HepG2 (cell line): Measurements from ENCODE around the gene KDM3B. TPM values are rescaled to one million over a fixed set of nuclear protein-coding genes. Genes with fewer than 3 reads are reported as not detected.

Source experiments
- ATAD3A ChIP-seq: sonication (generic); formaldehyde crosslinking; IDR thresholded peaks from 2 replicates; pipeline ENCODE4 v1.4.0; 2020; ENCODE audit warnings: missing genetic modification reagents
- MEIS2 ChIP-seq: sonication (generic); formaldehyde crosslinking; IDR thresholded peaks from 2 replicates; pipeline ENCODE4 v1.9.0; 2021; ENCODE audit warnings: mild to moderate bottlenecking, missing genetic modification reagents
- MXI1 ChIP-seq: IDR thresholded peaks from 3 replicates; pipeline ENCODE4 v1.6.1; 2012; ENCODE audit warnings: low read depth, low read length, inconsistent platforms, borderline replicate concordance
- NKX3-1 ChIP-seq: sonication (generic); formaldehyde crosslinking; IDR thresholded peaks from 2 replicates; pipeline ENCODE4 v1.5.0; 2020; ENCODE audit warnings: missing genetic modification reagents
- SAP130 ChIP-seq: IDR thresholded peaks from 2 replicates; pipeline ENCODE4 v1.6.1; 2016; ENCODE audit warnings: low read depth
- SKI ChIP-seq: fragments of 450-650 bp; IDR thresholded peaks from one replicate; pipeline ENCODE4 v1.6.1; 2018; ENCODE audit warnings: mild to moderate bottlenecking; ENCODE audit not compliant: partially characterized antibody
- TAF15 ChIP-seq: fragments of 200-400 bp; formaldehyde crosslinking; IDR thresholded peaks from one replicate; pipeline ENCODE4 v1.6.1; 2018; ENCODE audit warnings: mild to moderate bottlenecking, low read depth, low read length; ENCODE audit not compliant: poor library complexity, severe bottlenecking
- YY1 ChIP-seq: IDR thresholded peaks from 2 replicates; pipeline ENCODE4 v1.6.1; 2011; ENCODE audit warnings: low read length, low read depth, moderate library complexity, mild to moderate bottlenecking; ENCODE audit not compliant: insufficient read depth, insufficient replicate concordance
- ZNF260 ChIP-seq: sonication (generic); formaldehyde crosslinking; IDR thresholded peaks from 2 replicates; pipeline ENCODE4 v1.4.0; 2020; ENCODE audit warnings: missing genetic modification reagents, low read depth, mild to moderate bottlenecking, borderline replicate concordance
- ZNF546 ChIP-seq: sonication (generic); formaldehyde crosslinking; conservative IDR thresholded peaks from 2 replicates; pipeline ENCODE4 v1.8.1; 2023; ENCODE audit warnings: mild to moderate bottlenecking, missing genetic modification reagents
- ZNF562 ChIP-seq: sonication (generic); formaldehyde crosslinking; IDR thresholded peaks from 2 replicates; pipeline ENCODE4 v1.8.0; 2022; ENCODE audit warnings: missing genetic modification reagents, borderline replicate concordance
- ZNF678 ChIP-seq: sonication (generic); formaldehyde crosslinking; IDR thresholded peaks from 2 replicates; pipeline ENCODE4 v1.4.0; 2020; ENCODE audit warnings: mild to moderate bottlenecking, missing genetic modification reagents
- ZNF703 ChIP-seq: sonication (generic); formaldehyde crosslinking; IDR thresholded peaks from 2 replicates; pipeline ENCODE4 v1.5.1; 2020; ENCODE audit warnings: missing genetic modification reagents, mild to moderate bottlenecking, moderate library complexity, borderline replicate concordance
- polyA plus RNA-seq, 8 experiments: library from polyadenylated mRNA; depleted of rRNA in 3 of 8; stranded (reverse) in 7 of 8; unstranded in 1 of 8; fragments of >200 nt; fragmentation: Illumina TruSeq in 4 of 8; extraction: Trizol in 4 of 8; gene quantifications; 2 replicates each; pipeline versions ENCODE4 v1.2.1 to v1.2.3, GENCODE V29; 2011 to 2016; ENCODE audit warnings: low read depth in 4 of 8, missing spikeins in 1 of 8, mixed read lengths in 1 of 8; ENCODE audit not compliant: insufficient read depth in 1 of 8
- total RNA-seq, 5 experiments: library from RNA; depleted of rRNA; stranded (reverse); fragments of >200 nt; fragmentation: Illumina TruSeq; extraction: Trizol; gene quantifications; 2 replicates each; pipeline ENCODE4 v1.2.3, GENCODE V29; 2016; ENCODE audit warnings: low read depth in 1 of 5
- TF ChIP-seq, protein P1 (sequence below): sonication (generic); formaldehyde crosslinking; IDR thresholded peaks from 2 replicates; pipeline ENCODE4 v1.5.0; 2020; ENCODE audit warnings: mild to moderate bottlenecking, missing genetic modification reagents
- TF ChIP-seq, protein P2 (sequence below), 2 experiments: sonication (generic) in 1 of 2; formaldehyde crosslinking in 1 of 2; IDR thresholded peaks; 2 replicates each; pipeline versions ENCODE4 v1.5.1 to v1.6.1; 2011 to 2020; ENCODE audit warnings: borderline replicate concordance in 1 of 2, low read depth in 1 of 2, low read length in 1 of 2, mild to moderate bottlenecking in 1 of 2, missing genetic modification reagents in 1 of 2, moderate library complexity in 1 of 2
- TF ChIP-seq, protein P3 (sequence below): IDR thresholded peaks from 2 replicates; pipeline ENCODE4 v1.6.1; 2018; ENCODE audit warnings: missing genetic modification reagents
- TF ChIP-seq, protein P4 (sequence below): sonication (generic); formaldehyde crosslinking; IDR thresholded peaks from 2 replicates; pipeline ENCODE4 v1.5.0; 2020; ENCODE audit warnings: missing genetic modification reagents, mild to moderate bottlenecking, borderline replicate concordance

The KDM3B gene
- total and polyA plus RNA-seq, 2 of the 13 experiments (the other 11 are each of a cell fraction or from before 2014, with no cell fraction given) = 19.7 to 34.3 TPM

DNA sequence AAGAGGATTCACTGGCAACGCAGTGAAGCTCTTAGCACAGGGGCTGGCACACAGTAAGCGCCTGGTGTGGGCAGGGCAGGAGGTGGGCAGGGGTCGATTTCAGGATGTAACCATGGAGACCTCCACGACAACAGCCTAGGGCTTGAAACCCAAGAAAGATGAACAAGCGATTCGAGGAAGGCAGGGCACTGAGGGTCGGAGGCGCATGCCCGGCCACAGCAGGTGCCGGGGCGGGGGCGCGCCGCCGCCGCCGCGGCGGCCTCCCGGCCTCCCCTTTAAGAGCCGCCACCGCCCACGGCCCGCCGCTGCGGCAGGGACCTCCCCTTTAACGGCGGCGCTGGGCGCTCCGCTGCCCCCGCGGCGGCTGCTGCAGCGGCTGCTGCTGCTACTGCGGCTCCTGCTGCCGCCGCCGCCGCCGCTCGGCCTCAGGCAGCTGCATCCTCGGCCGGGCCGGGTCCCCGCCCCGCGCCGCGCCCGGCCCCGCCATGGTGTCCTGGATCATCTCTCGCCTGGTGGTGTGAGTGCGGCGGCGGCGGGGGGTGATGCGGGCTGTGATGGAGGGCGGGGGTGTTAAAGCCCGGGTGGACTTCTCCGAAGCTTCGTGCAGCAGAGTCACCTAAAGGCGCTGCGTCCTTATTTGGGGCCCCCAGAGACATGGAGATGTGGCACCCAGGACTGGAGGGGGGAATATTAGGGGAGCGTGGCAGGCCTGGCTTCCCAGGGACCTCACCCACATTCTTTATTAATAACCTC, 86.4 kb downstream of the KDM3B start, which contains the start of gene REEP2 (continued):
- TF ChIP-seq, protein P1, sequence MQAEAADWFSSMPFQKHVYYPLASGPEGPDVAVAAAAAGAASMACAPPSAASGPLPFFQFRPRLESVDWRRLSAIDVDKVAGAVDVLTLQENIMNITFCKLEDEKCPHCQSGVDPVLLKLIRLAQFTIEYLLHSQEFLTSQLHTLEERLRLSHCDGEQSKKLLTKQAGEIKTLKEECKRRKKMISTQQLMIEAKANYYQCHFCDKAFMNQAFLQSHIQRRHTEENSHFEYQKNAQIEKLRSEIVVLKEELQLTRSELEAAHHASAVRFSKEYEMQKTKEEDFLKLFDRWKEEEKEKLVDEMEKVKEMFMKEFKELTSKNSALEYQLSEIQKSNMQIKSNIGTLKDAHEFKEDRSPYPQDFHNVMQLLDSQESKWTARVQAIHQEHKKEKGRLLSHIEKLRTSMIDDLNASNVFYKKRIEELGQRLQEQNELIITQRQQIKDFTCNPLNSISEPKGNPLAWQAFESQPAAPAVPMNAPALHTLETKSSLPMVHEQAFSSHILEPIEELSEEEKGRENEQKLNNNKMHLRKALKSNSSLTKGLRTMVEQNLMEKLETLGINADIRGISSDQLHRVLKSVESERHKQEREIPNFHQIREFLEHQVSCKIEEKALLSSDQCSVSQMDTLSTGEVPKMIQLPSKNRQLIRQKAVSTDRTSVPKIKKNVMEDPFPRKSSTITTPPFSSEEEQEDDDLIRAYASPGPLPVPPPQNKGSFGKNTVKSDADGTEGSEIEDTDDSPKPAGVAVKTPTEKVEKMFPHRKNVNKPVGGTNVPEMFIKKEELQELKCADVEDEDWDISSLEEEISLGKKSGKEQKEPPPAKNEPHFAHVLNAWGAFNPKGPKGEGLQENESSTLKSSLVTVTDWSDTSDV = no peak
- TF ChIP-seq MEIS2 (0 out of 2 replicates have a peak, but pooled peaks have one; percentile 39), TAF15 (no peak), NKX3-1 (CRISPR knock-in tag) (no peak), YY1 (no peak), ZNF546 (no peak), ZNF260 (CRISPR knock-in tag) (no peak), ATAD3A (CRISPR knock-in tag) (no peak), ZNF703 (CRISPR knock-in tag) (no peak), MXI1 (peak; percentile 13; the same call in 1 of the 3 replicates), ZNF678 (CRISPR knock-in tag) (no peak), SKI (peak; percentile 36), ZNF562 (no peak), SAP130 (CRISPR knock-in tag) (no peak; the same call in 1 of the 2 replicates)
- TF ChIP-seq, protein P2, sequence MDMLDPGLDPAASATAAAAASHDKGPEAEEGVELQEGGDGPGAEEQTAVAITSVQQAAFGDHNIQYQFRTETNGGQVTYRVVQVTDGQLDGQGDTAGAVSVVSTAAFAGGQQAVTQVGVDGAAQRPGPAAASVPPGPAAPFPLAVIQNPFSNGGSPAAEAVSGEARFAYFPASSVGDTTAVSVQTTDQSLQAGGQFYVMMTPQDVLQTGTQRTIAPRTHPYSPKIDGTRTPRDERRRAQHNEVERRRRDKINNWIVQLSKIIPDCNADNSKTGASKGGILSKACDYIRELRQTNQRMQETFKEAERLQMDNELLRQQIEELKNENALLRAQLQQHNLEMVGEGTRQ (IDR thresholded peaks at IDR 0.05; ENCODE audit: low read depth, low read length) = no peak
- TF ChIP-seq, protein P2 (CRISPR knock-in tag; IDR thresholded peaks at IDR 0.05; ENCODE audit: borderline replicate concordance) = no peak
- TF ChIP-seq, protein P3, sequence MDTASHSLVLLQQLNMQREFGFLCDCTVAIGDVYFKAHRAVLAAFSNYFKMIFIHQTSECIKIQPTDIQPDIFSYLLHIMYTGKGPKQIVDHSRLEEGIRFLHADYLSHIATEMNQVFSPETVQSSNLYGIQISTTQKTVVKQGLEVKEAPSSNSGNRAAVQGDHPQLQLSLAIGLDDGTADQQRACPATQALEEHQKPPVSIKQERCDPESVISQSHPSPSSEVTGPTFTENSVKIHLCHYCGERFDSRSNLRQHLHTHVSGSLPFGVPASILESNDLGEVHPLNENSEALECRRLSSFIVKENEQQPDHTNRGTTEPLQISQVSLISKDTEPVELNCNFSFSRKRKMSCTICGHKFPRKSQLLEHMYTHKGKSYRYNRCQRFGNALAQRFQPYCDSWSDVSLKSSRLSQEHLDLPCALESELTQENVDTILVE (CRISPR knock-in tag) = 0 out of 2 replicates have a peak, but pooled peaks have one; percentile 0
- TF ChIP-seq, protein P4, sequence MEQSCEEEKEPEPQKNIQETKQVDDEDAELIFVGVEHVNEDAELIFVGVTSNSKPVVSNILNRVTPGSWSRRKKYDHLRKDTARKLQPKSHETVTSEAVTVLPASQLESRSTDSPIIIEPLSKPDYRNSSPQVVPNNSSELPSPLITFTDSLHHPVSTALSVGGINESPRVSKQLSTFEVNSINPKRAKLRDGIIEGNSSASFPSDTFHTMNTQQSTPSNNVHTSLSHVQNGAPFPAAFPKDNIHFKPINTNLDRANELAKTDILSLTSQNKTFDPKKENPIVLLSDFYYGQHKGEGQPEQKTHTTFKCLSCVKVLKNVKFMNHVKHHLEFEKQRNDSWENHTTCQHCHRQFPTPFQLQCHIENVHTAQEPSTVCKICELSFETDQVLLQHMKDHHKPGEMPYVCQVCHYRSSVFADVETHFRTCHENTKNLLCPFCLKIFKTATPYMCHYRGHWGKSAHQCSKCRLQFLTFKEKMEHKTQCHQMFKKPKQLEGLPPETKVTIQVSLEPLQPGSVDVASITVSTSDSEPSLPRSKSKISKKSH (CRISPR knock-in tag) = no peak
